ENCODE results near the gene ZNF205. TPM values are rescaled to one million over a fixed set of nuclear protein-coding genes. Genes with fewer than 3 reads are reported as not detected.

Gene ZNF205
- total and polyA plus RNA-seq, 2 donors (not counting 1 experiment from before 2014, with no cell fraction given), result not detected

GRCh38 chr16:3099732-3100499 is 12.5 kb upstream of the ZNF205 start:
- Histone ChIP-seq H3K9ac (ENCODE audit: low read length) (peak overlapping the region; percentile 1), H3K4me1 (ENCODE audit: control insufficient read depth in 2 of 2, insufficient read depth in 2 of 2, low read length in 2 of 2) (peaks cover 25 to 40% of the 10 kb centered on the region in 2 donors), H3K27me3 (replicated peaks in 1 of 4; ENCODE audit: control extremely low read depth in 1 of 4, control insufficient read depth in 3 of 4, insufficient read depth in 4 of 4, low read length in 3 of 4) (no peaks in the 10 kb centered on the region), H4K20me1 (ENCODE audit: control insufficient read depth, insufficient read depth, low read length, poor library complexity, severe bottlenecking) (no peaks in the 10 kb centered on the region), H3K36me3 (replicated peaks in 1 of 2; ENCODE audit: control extremely low read depth in 1 of 2, control insufficient read depth in 1 of 2, extremely low read depth in 1 of 2, insufficient read depth in 2 of 2, low read length in 1 of 2) (no peaks in the 10 kb centered on the region), H3K79me2 (ENCODE audit: control insufficient read depth, insufficient read depth, low read length) (no peaks in the 10 kb centered on the region), H3K27ac (ENCODE audit: low read length in 2 of 2) (no peak overlapping the region), H3K4me3 (ENCODE audit: control extremely low read depth in 1 of 5, extremely low read depth in 1 of 5, insufficient read depth in 1 of 5, low read depth in 2 of 5, low read length in 4 of 5) (peak overlapping the region in 4 of 5 experiments; percentile 26 to 48 (median 36)), H2AFZ (ENCODE audit: insufficient read depth, low read depth, low read length, poor library complexity, severe bottlenecking) (peak overlapping the region; percentile 69), H3K9me3 (ENCODE audit: control extremely low read depth in 1 of 3, control insufficient read depth in 2 of 3, insufficient read depth in 1 of 3, low read length in 2 of 3) (peaks cover 0 to 4% (median 0%) of the 10 kb centered on the region in 3 donors), H3K4me2 (replicated peaks; ENCODE audit: low read depth, low read length, poor library complexity, severe bottlenecking) (peak overlapping the region; percentile 63)
- Mint-ChIP-seq H3K4me3 (peak overlapping the region; percentile 83), H3K27ac (peak overlapping the region; percentile 56), H3K9me3 (ENCODE audit: insufficient read depth) (no peaks in the 10 kb centered on the region), H3K4me1 (peaks cover 32% of the 10 kb centered on the region), H3K27me3 (no peaks in the 10 kb centered on the region)
- TF ChIP-seq CTCF (IDR thresholded peaks at IDR 0.05) (no peak), EZH2 (IDR thresholded peaks at IDR 0.05; ENCODE audit: borderline replicate concordance, insufficient read depth, low read depth, low read length, poor library complexity, severe bottlenecking) (no peak)
- ATAC-seq (ENCODE audit: low read depth) (peak; percentile 88), DNase-seq (peak; percentile 88)
- CTCF ChIA-PET, result interaction anchor here (1.7 to 12.2 kb wide), 4 partner anchors 9 to 40 kb away, joined by 4 to 238 read pairs (median 18); partner anchors contain the start of gene ZNF213
- 9% methylated on average over 30 of the region's 39 CpGs for WGBS (ENCODE audit: insufficient coverage)
- intact Hi-C loops (cut with micrococcal nuclease), result loop anchor here (1.0 to 2.0 kb wide), 4 partner anchors 24 to 59 kb away; no protein-coding TSS in a partner anchor
- POLR2A ChIA-PET, result no interaction called here

All from B cell (primary cell).